SH-SY5Y (cell line): ENCODE data around the gene GRB7.

Experiments used
- GATA2 ChIP-seq: IDR thresholded peaks from 2 replicates; pipeline ENCODE4 v1.6.1; 2011; ENCODE audit warnings: mild to moderate bottlenecking, low read depth, low read length
- GATA3 ChIP-seq: IDR thresholded peaks from 2 replicates; pipeline ENCODE4 v1.6.1; 2011; ENCODE audit warnings: low read depth, mild to moderate bottlenecking, low read length, moderate library complexity

- TF ChIP-seq GATA3 = no peak
- TF ChIP-seq GATA2 = no peak
Observed at GRCh38 chr17:39782980-39783379, 45.2 kb downstream of the GRB7 start.
